ENCODE results near the gene S100B.
"Not testable (repeated sequence)": the region's sequence is repeated elsewhere in the genome, so short reads cannot be mapped to it uniquely, and the experiment has no call there.

The S100B gene

DNA sequence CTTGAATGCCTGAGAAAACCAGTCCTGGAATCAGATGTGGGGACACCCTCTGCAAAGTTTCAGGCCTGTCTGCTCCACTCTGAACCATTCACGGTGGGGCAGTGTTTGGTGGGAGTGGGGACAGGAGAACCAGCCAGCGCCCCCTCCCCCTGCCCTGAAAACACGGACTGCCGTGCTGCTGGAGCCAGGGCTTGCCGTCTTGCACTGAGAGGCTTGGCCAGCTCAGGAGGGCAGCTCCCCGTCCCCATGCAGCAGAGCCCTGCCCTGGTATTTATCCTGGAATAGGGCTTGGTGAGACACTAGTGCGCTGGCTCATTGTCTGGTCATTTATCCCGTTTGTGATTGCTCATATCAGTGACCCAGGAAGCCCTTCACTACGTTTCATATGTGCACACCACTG, 3.9 kb downstream of the S100B start:
- no peak for DNase-seq (ENCODE audit: low read depth in 2 of 2)

DNA sequence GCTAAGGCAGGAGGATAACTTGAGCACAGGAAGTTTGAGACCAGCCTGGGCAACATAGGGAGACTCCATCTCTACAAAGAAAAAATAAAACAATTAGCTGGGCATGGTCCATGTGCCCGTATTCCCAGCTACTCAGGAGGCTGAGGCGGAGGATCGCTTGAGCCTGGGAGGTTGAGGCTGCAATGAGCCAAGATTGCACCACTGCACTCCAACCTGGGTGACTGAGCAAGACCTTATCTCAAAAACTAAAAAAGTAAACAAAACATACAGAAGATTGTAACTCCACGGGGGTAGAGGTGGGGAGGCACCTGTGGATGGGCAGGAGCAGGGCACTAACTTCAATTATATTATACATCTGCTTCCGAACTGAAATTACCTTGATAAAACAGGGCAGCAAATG, 4.6 kb downstream of the S100B start:
- DNase-seq (ENCODE audit: low read depth in 2 of 2) = no peak

DNA sequence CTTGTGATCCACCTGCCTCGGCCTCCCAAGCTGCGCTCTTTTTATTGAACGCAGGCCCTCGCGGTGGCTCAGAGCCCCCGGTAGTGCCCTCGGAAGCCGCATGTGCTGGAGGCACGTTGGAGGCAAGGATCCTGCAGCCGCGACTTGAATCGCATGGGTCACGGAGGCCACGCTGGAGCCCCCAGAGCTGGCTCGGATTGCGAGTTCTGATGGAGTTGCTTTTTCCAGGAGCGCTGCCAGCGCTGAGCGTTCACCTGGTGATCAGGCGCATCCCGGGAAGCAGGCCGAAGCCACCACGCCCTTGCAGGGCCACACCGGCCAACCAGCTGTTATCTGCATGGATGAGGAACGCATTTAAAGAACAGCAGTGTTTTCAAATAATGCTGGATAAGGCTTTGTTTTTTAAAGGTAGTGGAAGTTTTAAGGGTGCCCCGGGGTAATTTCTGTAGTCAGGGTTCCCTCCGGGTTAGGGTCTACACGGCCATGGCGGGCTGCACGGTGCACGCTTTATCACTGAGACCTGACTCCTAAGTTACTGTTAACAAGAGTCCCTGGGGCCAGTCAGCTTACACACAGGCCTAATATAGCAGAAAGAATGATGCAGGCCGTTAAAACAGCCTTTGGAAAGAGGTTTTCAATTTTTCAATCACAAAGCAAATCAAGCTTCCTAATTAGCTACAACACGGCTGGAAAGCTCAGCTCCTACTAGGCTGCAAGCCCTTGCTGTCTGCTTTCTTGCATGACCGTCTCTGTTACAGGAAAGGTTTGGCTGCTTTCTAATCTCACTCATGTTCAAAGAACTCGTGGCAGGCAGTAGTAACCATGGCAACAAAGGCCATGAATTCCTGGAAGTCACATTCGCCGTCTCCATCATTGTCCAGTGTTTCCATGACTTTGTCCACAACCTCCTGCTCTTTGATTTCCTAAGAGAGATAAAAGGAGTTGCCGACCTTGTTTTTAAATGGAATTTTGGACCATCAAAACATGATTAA, 6.0 kb downstream of the S100B start:
- no peak for DNase-seq (ENCODE audit: low read depth in 2 of 2)

DNA sequence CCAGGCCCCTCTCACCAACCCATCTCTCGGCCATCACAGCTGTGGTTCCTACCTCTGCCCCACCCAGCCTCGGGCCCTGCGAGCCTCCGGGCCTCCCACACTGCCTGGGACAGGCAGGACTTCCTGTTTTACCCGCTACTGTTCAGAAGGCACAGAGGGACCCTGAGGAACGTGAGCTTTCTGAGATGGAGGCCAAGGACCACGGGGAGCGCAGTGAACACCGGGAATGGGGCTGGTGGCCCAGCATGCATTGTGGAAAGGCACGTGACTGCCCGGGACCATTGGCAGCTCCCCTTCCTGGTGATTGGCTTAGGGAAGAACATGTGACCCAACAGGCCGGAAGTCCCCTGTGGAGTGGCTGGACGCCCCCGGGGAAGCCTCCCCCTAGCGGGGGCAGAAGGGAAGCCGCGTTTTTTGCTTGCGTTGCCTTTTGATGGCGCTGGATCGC, 7.0 kb downstream of the S100B start:
- no peak for DNase-seq (ENCODE audit: low read depth in 2 of 2)

DNA sequence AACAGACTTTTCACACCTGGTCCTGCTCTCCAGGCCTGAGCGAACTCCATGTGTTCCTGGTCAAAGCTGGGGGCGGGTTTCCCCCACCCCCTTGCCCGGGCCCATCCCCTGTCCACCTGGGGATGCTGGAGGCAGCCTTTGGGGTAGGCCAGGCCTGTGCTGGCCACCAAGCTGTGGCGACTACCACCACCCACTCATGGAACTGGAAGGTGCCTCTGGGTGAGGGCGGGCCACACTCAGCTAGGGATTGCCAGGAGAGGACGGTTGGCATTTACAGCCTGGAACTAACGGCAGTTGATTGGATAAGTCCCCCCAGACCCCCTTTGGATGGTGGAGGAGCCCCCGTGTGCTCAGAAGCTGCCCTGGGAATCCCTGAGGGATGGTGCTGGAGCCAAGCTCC, 7.9 kb downstream of the S100B start:
- no peak for DNase-seq (ENCODE audit: low read depth in 2 of 2)

DNA sequence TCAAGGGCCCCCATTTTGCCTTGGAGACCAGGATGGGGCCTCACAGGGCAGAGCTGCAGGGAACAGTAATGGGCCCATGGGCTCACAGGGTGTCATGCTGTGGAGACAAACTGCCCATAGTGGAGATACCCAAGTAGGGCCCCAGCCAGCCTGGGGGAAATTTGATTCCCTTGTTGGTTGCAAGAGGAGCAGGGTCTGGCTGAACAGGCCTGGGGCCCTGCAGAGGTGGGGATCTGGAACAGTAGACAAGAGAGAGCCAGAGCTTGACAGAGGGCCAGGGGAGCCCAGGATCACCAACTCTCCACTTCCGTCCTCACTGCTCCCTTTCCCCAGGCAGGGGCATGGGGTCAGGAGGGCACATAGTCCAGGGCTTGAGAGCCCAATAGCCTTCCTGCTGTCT, 8.7 kb downstream of the S100B start:
- no peak for DNase-seq (ENCODE audit: low read depth in 2 of 2)

DNA sequence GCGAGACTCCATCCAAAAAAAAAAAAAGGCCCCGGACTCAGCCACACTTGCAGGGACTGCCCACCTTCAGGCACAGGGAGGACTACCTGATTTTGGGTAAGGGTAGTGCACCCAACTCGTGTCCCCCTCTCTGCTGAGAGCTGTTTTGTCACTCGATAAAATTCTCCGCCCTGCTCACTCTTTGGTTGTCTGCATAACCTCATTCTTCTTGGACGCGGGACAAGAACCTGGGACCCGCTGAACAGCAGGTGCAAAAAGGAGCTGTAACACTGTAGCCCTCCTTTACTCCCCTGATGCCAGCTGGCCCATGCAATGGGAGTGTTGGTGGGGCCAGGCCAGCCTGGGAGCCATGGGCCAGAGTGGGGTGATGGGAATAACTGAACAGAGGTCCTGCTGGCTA, 10.6 kb downstream of the S100B start:
- no peak for DNase-seq (ENCODE audit: low read depth in 2 of 2)

DNA sequence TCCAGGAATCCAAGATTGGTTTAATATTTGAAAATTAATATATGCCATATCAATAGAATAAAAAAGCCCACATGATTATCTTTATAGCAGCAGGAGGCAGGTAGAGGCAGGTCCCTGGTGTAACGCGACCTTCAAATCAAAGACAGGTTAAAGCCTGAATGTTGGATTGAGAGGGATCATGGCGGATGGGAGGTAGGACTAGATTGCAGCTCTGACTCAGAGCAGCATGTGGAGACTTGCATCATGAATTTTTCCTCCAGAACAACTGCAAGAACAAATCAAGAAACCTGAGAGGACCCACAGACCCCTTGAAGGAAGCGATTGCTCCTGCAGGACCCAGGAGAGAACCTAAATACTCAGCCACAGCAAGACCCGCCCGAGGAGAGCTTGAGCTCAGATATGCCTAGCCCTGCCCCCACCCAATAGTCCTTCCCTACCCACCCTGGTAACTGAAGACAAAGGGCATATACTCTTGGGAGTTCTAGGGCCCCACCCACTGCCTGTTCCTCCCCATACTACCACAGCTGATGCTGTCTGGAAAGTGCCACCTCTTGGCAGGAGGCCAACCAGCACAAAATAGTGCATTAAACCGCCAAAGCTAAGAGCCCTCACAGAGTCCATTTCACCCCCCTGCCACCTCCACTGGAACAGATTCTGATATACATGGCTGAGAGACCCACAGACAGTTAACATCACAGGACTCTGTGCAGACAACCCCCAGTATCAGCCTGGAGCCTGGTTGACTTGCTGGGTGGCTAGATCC, 19.5 kb downstream of the S100B start:
- no peak for DNase-seq (ENCODE audit: low read depth in 2 of 2)

DNA sequence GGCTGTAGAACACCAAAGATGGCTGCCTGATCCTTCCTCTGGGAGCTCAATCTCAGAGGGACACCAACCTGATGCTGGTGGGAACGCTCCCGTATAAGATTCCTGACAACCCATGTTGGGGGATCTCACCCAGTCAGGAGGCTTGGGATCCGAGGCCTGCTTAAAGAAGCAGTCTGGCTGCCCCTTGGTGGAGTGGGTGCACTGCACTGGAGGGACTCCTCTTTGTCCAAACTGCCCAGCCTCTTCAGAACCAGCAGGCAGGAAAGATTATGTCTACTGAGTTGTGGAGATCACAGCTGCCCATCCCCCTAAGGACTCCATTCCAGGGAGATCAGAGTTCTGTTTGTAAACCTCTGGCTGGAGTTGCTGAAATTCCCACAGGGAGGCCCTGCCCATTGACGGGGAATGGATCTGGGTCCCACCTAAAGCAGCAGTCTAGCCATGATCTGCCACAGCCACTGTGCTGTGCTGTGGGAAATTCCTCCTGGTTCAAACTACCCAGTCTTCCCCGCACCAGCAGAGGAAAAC, 23.0 kb downstream of the S100B start:
- no peak for DNase-seq (ENCODE audit: low read depth in 2 of 2)

DNA sequence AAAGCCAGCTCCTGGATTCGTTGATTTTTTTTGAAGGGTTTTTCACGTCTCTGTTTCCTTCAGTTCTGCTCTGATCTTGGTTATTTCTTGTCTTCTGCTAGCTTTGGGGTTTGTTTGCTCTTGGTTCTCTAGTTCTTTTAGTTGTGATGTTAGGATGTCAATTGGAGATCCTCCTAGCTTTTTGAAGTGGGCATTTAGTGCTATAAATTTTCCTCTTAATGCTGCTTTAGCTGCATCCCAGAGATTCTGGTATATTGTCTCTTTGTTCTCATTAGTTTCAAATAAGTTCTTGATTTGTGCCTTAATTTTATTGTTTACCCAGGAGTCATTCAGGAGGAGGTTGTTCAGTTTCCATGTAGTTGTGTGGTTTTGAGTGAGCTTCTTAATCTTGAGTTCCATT, 25.5 kb downstream of the S100B start:
- not testable (repeated sequence) for DNase-seq (ENCODE audit: low read depth in 2 of 2)

DNA sequence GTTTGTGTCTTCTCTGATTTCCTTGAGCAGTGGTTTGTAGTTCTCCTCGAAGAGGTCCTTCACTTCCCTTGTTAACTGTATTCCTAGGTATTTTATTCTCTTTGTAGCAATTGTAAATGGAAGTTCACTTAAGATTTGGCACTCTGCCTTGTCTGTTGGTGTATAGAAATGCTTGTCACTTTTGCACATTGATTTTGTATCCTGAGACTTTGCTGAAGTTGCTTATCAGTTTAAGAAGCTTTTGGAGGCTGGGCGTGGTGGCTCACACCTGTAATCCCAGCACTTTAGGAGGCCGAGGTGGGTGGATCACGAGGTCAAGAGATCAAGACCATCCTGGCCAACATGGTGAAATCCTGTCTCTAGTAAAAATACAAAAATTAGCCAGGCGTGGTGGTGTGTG, 27.1 kb downstream of the S100B start:
- DNase-seq (ENCODE audit: low read depth in 2 of 2) = not testable (repeated sequence)

DNA sequence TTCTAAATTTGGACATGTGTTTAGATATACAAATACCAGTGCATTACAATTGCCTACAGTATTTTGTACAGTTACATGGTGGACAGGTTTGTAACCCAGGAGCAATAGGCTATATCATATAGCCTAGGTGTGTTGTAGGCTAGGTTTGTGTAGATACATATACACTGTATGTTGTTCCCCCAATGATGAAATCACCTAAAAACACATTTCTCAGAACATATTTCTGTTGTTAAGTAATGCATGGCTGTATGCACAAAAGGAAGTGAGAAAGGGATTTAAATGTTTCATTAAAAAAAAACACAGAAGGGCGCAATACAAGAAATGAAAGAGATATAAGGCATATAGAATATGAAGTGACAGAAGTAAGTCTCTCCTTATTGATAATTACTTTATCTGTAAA, 32.0 kb downstream of the S100B start:
- DNase-seq (ENCODE audit: low read depth in 2 of 2) = no peak

DNA sequence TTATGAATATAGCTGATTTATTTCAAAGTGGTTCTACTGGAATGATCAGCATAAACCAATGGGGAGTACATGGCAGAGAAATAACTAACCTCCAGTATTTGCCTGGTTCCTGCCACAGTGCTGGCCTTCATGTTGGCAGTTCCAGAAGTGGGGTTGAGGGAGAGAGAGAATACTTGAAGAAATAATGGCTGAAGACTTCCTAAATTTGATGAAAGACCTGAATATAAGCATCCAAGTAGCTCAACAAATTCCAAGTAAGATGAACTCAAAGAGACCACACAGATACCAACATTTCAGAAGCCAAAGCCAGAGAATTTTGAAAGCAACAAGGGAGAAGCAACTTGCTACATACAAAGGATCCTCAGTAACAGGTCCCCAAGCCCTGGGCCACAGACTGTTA, 34.3 kb downstream of the S100B start:
- no peak for DNase-seq (ENCODE audit: low read depth in 2 of 2)

DNA sequence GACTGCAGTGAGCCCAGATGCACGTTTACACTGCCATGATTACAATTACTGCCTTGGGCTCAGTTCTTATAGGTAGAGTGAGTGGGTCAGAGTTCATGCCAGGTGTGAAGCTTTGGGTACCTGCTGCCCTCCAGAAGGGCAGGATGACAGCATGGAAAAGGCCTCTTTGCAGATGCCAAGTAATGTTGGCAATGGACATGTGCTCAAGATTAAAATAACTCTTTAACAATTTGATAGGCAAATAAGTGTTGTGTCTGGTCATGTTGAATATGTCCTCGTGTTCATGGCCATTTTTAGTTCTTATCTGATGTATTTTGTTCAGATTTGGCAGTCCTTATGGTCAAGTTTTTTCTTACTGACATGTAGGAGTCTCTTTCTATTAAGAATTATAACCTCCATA, 34.8 kb downstream of the S100B start:
- no peak for DNase-seq (ENCODE audit: low read depth in 2 of 2)

DNA sequence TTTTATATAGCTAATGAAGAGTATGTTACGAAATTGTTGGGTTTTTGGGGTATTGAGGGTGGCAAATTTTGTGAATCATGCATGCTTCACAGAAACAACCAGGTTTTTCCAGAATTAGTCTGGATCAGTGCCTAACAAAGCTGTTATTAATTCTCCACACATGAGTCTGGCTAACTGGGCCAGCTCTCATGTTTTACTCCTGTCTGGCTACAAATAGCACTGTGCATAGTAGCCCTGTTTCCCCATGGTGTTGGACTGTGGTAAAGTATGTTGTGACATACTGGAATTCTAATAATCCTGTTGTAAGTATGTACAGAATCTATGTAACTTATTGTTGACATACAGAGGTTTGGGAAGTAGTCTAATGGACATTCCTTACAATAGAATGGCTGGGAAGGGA, 35.8 kb downstream of the S100B start:
- DNase-seq (ENCODE audit: low read depth in 2 of 2) = no peak

DNA sequence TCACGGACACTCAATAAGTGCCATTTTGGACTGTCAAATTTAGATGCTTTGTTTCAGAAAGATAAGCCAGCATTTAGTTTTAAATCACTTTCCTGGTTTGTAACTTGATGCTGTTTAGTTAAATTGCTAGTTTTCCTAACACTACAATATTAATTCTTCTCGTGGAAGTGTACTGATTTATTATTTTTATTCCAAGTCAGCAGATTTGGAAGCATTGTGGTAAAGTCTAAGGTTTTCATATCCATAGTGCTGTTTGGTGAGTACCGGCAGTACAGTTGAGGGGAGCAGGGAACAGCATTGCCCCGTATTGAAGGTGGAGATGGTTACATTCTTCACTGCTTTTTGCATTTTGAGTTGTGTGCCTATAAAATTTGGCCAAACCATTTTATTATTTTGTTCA, 36.3 kb downstream of the S100B start:
- DNase-seq (ENCODE audit: low read depth in 2 of 2) = no peak

DNA sequence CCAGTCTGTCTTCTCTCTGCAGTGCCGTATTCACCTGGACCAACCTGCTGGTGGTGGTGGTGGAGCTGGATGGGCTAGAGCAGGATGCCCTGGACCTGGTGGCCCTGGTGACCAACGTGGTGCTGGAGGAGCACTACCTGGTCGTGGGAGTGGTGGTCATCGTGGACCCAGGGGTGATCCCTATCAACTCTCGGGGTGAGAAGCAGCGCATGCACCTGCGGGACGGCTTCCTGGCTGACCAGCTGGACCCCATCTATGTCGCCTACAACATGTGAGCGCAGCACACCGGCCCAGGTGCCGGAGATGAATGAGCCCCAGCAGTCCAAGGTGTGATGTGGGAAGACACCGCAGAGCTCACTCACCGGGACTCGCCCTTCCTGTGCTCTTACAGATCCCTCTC, 37.5 kb downstream of the S100B start:
- DNase-seq (ENCODE audit: low read depth in 2 of 2) = no peak

DNA sequence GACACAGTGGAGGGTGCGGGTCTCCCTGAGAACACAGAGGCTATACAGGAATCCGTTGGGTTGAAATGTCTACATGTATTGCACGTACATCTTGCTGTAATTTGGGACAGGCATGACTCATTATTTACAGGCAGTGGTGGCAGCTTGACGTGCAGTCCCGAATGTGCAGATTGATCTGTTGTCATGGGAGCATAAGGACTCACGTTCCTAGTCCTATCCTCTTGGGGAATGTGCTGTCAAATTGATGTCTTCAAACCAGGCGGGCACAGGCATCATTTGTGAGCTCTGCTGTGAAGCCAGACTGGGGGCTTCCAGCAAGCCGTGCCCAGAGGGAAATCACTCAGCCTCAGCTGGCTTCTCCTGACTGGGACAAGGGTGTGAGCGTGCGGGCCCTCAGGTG, 40.5 kb downstream of the S100B start:
- no peak for DNase-seq (ENCODE audit: low read depth in 2 of 2)

DNA sequence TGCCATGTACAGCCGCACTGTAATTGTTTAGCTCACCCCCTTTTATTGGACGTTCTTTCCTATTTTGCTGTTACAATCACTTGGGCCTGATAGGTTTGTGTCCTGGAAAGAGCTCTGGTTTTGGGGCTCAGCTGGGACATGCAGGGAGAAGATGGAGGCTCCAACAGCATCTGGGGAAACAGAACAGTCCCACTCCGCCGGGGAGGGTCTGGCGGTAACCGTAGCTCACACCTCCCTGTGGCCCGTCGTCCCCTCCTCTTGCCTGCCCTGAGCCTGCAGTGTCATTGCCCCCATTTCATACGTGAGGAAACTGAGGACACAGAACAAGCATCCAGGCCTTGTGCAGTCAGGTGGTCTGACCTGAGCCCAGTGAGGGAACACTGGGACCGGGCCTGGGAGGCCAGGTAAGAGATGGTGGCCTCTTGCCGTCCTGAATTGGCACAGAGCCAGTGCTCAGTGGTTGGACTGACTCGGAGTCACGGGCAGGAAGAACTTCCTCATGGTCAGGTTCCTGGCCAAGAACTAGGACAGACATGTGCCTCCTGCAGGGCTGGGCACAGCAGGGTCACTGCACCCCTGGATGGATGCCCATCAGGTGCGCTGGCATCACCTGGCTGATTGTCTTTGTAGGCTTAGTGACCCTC, 41.8 kb downstream of the S100B start:
- no peak for DNase-seq (ENCODE audit: low read depth in 2 of 2)

DNA sequence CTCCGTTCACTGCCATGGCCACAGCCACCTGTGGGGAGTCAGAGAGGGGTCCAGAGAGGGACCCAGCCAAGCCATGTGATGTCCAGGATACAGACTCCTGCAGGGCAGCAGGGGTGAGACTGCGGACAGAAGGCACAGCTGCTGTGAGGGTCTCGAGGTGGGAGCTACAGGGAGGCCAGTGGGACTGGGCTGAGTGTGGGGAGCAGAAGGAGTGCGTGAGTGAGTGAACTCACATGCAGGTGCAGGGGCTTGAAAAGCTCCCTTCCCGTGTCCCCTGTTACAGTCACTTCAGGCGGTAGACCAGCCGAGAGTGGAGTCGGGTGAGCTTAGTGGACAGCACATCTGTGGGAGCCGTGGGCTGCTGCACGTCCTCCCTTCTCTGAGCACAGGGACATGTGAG, 42.4 kb downstream of the S100B start:
- no peak for DNase-seq (ENCODE audit: low read depth in 2 of 2)

DNA sequence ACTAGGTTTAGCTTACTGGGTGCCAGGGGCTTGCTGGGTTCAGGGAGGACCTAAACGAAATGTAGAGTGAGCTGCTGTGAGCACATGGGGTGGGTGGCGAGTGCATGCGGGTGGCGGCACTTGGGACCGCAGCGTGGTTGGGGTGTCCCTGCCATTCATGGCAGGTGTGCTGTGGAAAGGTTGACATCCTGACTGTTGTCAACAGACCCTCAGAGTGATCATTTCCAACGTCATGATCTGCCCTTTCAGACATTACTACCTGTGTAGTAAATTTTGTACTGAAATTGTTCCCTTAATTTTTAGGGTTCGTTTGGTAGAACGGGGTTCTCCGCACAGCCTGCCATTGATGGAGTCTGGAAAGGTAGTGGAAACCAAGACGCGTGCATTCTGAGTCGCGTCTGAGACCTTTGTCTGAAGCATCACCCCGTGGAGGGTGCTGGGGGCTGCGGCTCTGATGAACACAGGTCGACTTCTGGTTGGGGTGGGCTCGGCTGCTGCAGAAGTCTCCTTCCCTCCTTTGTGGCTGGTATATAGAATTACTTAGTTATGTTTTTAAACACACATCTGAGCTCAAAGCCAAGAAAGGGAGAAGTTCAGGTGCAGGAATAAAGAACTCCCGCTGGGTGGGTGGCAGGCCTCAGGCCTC, 43.3 kb downstream of the S100B start:
- no peak for DNase-seq (ENCODE audit: low read depth in 2 of 2)
